Measurements from ENCODE around the gene FLYWCH1.

Gene FLYWCH1

GRCh38 chr16:2954656-2955381 is 43.1 kb downstream of the FLYWCH1 start:
- DNase-seq = no peak

- no peak for DNase-seq
Observed at GRCh38 chr16:2955438-2955778, 43.7 kb downstream of the FLYWCH1 start.

GRCh38 chr16:2955779-2956578 is 44.2 kb downstream of the FLYWCH1 start:
- DNase-seq = no peak

GRCh38 chr16:2956579-2956956 is 44.8 kb downstream of the FLYWCH1 start:
- DNase-seq = no peak

GRCh38 chr16:2959206-2959605 is 47.5 kb downstream of the FLYWCH1 start:
- no peak for DNase-seq

GRCh38 chr16:2960183-2961010 is 48.7 kb downstream of the FLYWCH1 start:
- no peak for DNase-seq

- peak in 1 of 2 donors; percentile 20 for DNase-seq
Observed at GRCh38 chr16:2962334-2963073, 50.8 kb downstream of the FLYWCH1 start.

GRCh38 chr16:2963074-2963722 is 51.5 kb downstream of the FLYWCH1 start:
- peak in 1 of 2 donors; percentile 23 for DNase-seq

- DNase-seq = peak; percentile 51 to 61
Observed at GRCh38 chr16:2963723-2964474, 52.2 kb downstream of the FLYWCH1 start, which contains the start of gene KREMEN2. TSS of gene KREMEN2 (plus strand) at chr16:2964275. CDS start at chr16:2964521, 246 bp downstream.

GRCh38 chr16:2964475-2965336 is 53.0 kb downstream of the FLYWCH1 start:
- DNase-seq = peak; percentile 62 to 75

- DNase-seq = no peak
Observed at GRCh38 chr16:2966043-2966807, 54.5 kb downstream of the FLYWCH1 start.

GRCh38 chr16:2966808-2967191 is 55.1 kb downstream of the FLYWCH1 start:
- DNase-seq = no peak

GRCh38 chr16:2967211-2967631 is 55.5 kb downstream of the FLYWCH1 start:
- DNase-seq = no peak

- no peak for DNase-seq
Observed at GRCh38 chr16:2967721-2968161, 56.0 kb downstream of the FLYWCH1 start.

- no peak for DNase-seq
Observed at GRCh38 chr16:2968368-2968737, 56.6 kb downstream of the FLYWCH1 start.

- DNase-seq = peak; percentile 77 to 89
Observed at GRCh38 chr16:2968738-2969544, 57.2 kb downstream of the FLYWCH1 start, which contains the start of gene PAQR4. TSS of gene PAQR4 (plus strand) at chr16:2969348. CDS start at chr16:2969675, 327 bp downstream.

- DNase-seq = peak; percentile 81 to 88
Observed at GRCh38 chr16:2969545-2970521, 58.1 kb downstream of the FLYWCH1 start.

Data from stimulated activated CD4-positive, alpha-beta T cell treated with anti-CD3 and anti-CD28 coated beads, Interleukin-2, amount 100 ng/mL, for 24 hours (primary cell).